Measurements from ENCODE around the gene CEP192. TPM values are rescaled to one million over a fixed set of nuclear protein-coding genes. Genes with fewer than 3 reads are reported as not detected.

The CEP192 gene
- total and polyA plus RNA-seq, 4 donors = 2.5 to 32.4 (median 10.9) TPM

- no peaks in the 10 kb centered on the region for H3K4me1 ChIP-seq (ENCODE audit: control insufficient read depth in 4 of 4, insufficient read depth in 4 of 4, low read length in 3 of 4)
- no peaks in the 10 kb centered on the region for H3K27me3 ChIP-seq (ENCODE audit: control insufficient read depth in 4 of 4, insufficient read depth in 4 of 4, low read length in 3 of 4)
- H3K4me3 ChIP-seq (ENCODE audit: low read depth in 1 of 3, low read length in 3 of 3) = no peak overlapping the region
- no peak for TF ChIP-seq FOXA2 (IDR thresholded peaks at IDR 0.05)
- H3K9me3 ChIP-seq (ENCODE audit: control insufficient read depth in 4 of 4, low read length in 3 of 4) = no peaks in the 10 kb centered on the region
- no peak overlapping the region for H3K27ac ChIP-seq (ENCODE audit: low read depth in 1 of 2, low read length in 2 of 2)
- DNase-seq (ENCODE audit: low spot score) = no peak
- H3K36me3 ChIP-seq (ENCODE audit: control insufficient read depth in 4 of 4, insufficient read depth in 3 of 4, low read depth in 1 of 4, low read length in 3 of 4) = peaks cover 0 to 28% (median 11%) of the 10 kb centered on the region in 4 donors
- 98% methylated on average over 2 of the region's 2 CpGs for WGBS
- no peak overlapping the region for H3K9ac ChIP-seq (ENCODE audit: low read depth in 1 of 2, low read length in 2 of 2)
These were observed 34.1 kb downstream of the CEP192 start for GRCh38 chr18:13025233-13025632.

DNA sequence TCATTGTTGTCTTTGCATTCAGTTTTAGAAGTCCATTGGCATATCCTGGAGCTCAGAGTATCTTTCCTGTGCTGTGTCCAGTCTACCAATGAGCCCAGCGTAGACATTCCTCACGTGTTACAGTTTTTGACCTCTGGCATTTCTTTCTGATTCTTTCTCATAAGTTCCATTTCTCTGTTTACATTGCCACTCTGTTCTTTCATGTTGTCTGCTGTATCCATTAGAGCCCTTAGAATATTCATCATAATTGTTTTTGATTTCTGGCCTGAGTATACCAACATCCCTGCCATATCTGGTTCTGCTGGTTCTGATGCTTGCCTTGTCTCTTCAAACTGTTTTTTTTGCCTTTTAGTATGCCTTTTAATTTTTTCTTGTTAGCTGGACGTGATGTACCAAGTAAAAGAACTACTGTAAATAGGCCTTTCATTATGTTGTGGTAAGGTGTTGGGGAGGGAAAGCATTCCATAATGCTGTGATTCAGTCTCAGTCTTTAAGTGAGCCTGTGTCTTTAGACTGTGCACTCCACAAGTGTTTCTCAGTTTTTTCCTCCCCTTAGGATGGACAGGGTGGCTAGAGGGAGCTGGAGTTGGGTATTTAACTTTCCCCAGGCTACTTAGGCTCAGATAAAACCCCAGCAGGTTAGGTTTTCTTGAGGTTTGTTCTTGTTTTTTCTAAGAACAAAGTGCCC is 35.6 kb downstream of the CEP192 start:
- no peak for DNase-seq (ENCODE audit: low spot score)
- Histone ChIP-seq H3K9me3 (ENCODE audit: control insufficient read depth in 4 of 4, low read length in 3 of 4) (no peaks in the 10 kb centered on the region), H3K27ac (ENCODE audit: low read depth in 1 of 2, low read length in 2 of 2) (no peak overlapping the region), H3K27me3 (ENCODE audit: control insufficient read depth in 4 of 4, insufficient read depth in 4 of 4, low read length in 3 of 4) (no peaks in the 10 kb centered on the region), H3K4me1 (ENCODE audit: control insufficient read depth in 4 of 4, insufficient read depth in 4 of 4, low read length in 3 of 4) (no peaks in the 10 kb centered on the region), H3K9ac (ENCODE audit: low read depth in 1 of 2, low read length in 2 of 2) (no peak overlapping the region), H3K36me3 (ENCODE audit: control insufficient read depth in 4 of 4, insufficient read depth in 3 of 4, low read depth in 1 of 4, low read length in 3 of 4) (peaks cover 0 to 26% (median 13%) of the 10 kb centered on the region in 4 donors), H3K4me3 (ENCODE audit: low read depth in 1 of 3, low read length in 3 of 3) (no peak overlapping the region)
- WGBS = 95% methylated on average over 3 of the region's 3 CpGs
- TF ChIP-seq HNF4A (conservative IDR thresholded peaks at IDR 0.05) (no peak), NR2F2 (IDR thresholded peaks at IDR 0.05) (no peak), RAD21 (IDR thresholded peaks at IDR 0.05) (no peak), FOXA1 (IDR thresholded peaks at IDR 0.05) (no peak), GABPA (IDR thresholded peaks at IDR 0.05 in 1 of 2, conservative IDR thresholded peaks at IDR 0.05 in 1 of 2) (no peak), RXRA (IDR thresholded peaks at IDR 0.05) (no peak), YY1 (IDR thresholded peaks at IDR 0.05) (no peak)
- TF ChIP-seq, protein P1, sequence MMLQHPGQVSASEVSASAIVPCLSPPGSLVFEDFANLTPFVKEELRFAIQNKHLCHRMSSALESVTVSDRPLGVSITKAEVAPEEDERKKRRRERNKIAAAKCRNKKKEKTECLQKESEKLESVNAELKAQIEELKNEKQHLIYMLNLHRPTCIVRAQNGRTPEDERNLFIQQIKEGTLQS (IDR thresholded peaks at IDR 0.05) = no peak
- TF ChIP-seq, protein P2, sequence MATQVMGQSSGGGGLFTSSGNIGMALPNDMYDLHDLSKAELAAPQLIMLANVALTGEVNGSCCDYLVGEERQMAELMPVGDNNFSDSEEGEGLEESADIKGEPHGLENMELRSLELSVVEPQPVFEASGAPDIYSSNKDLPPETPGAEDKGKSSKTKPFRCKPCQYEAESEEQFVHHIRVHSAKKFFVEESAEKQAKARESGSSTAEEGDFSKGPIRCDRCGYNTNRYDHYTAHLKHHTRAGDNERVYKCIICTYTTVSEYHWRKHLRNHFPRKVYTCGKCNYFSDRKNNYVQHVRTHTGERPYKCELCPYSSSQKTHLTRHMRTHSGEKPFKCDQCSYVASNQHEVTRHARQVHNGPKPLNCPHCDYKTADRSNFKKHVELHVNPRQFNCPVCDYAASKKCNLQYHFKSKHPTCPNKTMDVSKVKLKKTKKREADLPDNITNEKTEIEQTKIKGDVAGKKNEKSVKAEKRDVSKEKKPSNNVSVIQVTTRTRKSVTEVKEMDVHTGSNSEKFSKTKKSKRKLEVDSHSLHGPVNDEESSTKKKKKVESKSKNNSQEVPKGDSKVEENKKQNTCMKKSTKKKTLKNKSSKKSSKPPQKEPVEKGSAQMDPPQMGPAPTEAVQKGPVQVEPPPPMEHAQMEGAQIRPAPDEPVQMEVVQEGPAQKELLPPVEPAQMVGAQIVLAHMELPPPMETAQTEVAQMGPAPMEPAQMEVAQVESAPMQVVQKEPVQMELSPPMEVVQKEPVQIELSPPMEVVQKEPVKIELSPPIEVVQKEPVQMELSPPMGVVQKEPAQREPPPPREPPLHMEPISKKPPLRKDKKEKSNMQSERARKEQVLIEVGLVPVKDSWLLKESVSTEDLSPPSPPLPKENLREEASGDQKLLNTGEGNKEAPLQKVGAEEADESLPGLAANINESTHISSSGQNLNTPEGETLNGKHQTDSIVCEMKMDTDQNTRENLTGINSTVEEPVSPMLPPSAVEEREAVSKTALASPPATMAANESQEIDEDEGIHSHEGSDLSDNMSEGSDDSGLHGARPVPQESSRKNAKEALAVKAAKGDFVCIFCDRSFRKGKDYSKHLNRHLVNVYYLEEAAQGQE (IDR thresholded peaks at IDR 0.05) = no peak
- TF ChIP-seq, protein P3, sequence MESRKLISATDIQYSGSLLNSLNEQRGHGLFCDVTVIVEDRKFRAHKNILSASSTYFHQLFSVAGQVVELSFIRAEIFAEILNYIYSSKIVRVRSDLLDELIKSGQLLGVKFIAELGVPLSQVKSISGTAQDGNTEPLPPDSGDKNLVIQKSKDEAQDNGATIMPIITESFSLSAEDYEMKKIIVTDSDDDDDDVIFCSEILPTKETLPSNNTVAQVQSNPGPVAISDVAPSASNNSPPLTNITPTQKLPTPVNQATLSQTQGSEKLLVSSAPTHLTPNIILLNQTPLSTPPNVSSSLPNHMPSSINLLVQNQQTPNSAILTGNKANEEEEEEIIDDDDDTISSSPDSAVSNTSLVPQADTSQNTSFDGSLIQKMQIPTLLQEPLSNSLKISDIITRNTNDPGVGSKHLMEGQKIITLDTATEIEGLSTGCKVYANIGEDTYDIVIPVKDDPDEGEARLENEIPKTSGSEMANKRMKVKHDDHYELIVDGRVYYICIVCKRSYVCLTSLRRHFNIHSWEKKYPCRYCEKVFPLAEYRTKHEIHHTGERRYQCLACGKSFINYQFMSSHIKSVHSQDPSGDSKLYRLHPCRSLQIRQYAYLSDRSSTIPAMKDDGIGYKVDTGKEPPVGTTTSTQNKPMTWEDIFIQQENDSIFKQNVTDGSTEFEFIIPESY (IDR thresholded peaks at IDR 0.05) = no peak

GRCh38 chr18:13028869-13029268 is 37.7 kb downstream of the CEP192 start:
- Histone ChIP-seq H3K4me3 (ENCODE audit: low read depth in 1 of 3, low read length in 3 of 3) (no peak overlapping the region), H3K4me1 (ENCODE audit: control insufficient read depth in 4 of 4, insufficient read depth in 4 of 4, low read length in 3 of 4) (no peaks in the 10 kb centered on the region), H3K36me3 (ENCODE audit: control insufficient read depth in 4 of 4, insufficient read depth in 3 of 4, low read depth in 1 of 4, low read length in 3 of 4) (peaks cover 0 to 34% (median 14%) of the 10 kb centered on the region in 4 donors), H3K9me3 (ENCODE audit: control insufficient read depth in 4 of 4, low read length in 3 of 4) (no peaks in the 10 kb centered on the region), H3K9ac (ENCODE audit: low read depth in 1 of 2, low read length in 2 of 2) (no peak overlapping the region), H3K27ac (ENCODE audit: low read depth in 1 of 2, low read length in 2 of 2) (no peak overlapping the region), H3K27me3 (ENCODE audit: control insufficient read depth in 4 of 4, insufficient read depth in 4 of 4, low read length in 3 of 4) (no peaks in the 10 kb centered on the region)
- 96% methylated on average over 2 of the region's 2 CpGs for WGBS
- no peak for DNase-seq (ENCODE audit: low spot score)
- no peak for TF ChIP-seq TAF1 (conservative IDR thresholded peaks at IDR 0.05)
- TF ChIP-seq CTCF (IDR thresholded peaks at IDR 0.05; ENCODE audit: low read depth, low read length, missing input control) = no peak
- TF ChIP-seq FOXA2 (IDR thresholded peaks at IDR 0.05) = no peak
- no peak for TF ChIP-seq HNF4A (conservative IDR thresholded peaks at IDR 0.05)
- TF ChIP-seq, protein P1 (IDR thresholded peaks at IDR 0.05) = no peak
- TF ChIP-seq RXRA (IDR thresholded peaks at IDR 0.05) = no peak
- no peak for TF ChIP-seq JUND (IDR thresholded peaks at IDR 0.05)
- no peak for TF ChIP-seq YY1 (IDR thresholded peaks at IDR 0.05)
- TF ChIP-seq GABPA (IDR thresholded peaks at IDR 0.05 in 1 of 2, conservative IDR thresholded peaks at IDR 0.05 in 1 of 2) = no peak
- no peak for TF ChIP-seq RAD21 (IDR thresholded peaks at IDR 0.05)
- no peak for TF ChIP-seq SP1 (IDR thresholded peaks at IDR 0.05)
- TF ChIP-seq, protein P3 (IDR thresholded peaks at IDR 0.05) = no peak

Measured in liver (tissue), 9 donors.